Measurements from ENCODE around the gene PLPPR1.

PLPPR1 gene

DNA sequence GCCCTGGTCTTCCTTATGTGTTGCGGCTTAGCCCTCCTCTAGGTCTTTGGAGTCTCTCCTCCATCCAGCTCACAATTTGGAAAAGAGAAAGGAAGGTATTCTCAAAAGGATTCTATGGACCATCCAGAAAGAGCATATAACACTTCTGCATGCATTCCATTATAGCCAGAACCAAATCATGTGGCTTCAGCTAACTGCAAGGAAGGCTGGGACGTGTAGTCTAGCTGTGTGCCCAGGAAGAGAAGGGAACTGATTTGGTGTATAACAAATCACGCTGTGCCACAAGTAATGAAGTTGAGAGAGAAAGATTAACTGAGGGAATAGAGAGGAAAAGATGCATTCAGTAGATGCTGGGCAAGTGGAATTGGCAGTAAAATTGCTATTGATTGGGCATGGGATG, 43.7 kb downstream of the PLPPR1 start:
- Mint-ChIP-seq H3K27ac (no peak overlapping the region), H3K4me1 (ENCODE audit: low read depth) (no peaks in the 10 kb centered on the region), H3K36me3 (ENCODE audit: low read depth) (no peaks in the 10 kb centered on the region), H3K9me3 (no peaks in the 10 kb centered on the region), H3K27me3 (ENCODE audit: low read depth) (no peaks in the 10 kb centered on the region), H3K4me3 (no peak overlapping the region)

DNA sequence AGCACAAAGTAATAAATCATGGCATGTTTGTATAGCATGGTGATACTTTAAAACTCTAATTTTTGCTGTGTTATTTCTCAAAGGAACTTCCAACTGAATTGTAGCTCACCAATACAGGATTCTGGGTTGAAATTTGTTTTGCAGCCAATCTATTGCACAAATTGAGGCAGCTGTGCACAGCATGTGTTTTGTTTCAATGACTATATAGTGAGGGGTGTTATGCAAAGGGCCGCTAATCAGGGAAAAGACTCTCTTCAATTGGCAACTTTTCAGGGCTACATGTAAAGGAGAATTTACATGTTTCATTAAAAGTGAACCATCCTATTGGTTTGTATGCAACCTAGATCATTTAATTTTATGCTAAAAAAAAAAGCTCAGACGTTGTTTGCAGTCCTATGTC, 44.6 kb downstream of the PLPPR1 start:
- Mint-ChIP-seq H3K4me1 (ENCODE audit: low read depth) (no peaks in the 10 kb centered on the region), H3K36me3 (ENCODE audit: low read depth) (no peaks in the 10 kb centered on the region), H3K9me3 (no peaks in the 10 kb centered on the region), H3K27ac (no peak overlapping the region), H3K27me3 (ENCODE audit: low read depth) (no peaks in the 10 kb centered on the region), H3K4me3 (no peak overlapping the region)

- H3K27ac Mint-ChIP-seq, result no peak overlapping the region
- H3K4me3 Mint-ChIP-seq, result no peak overlapping the region
- no peaks in the 10 kb centered on the region for H3K9me3 Mint-ChIP-seq
- no peaks in the 10 kb centered on the region for H3K4me1 Mint-ChIP-seq (ENCODE audit: low read depth)
- no peaks in the 10 kb centered on the region for H3K36me3 Mint-ChIP-seq (ENCODE audit: low read depth)
- no peaks in the 10 kb centered on the region for H3K27me3 Mint-ChIP-seq (ENCODE audit: low read depth)
Measured at GRCh38 chr9:101081641-101082040, 53.1 kb downstream of the PLPPR1 start.

- H3K4me1 Mint-ChIP-seq (ENCODE audit: low read depth), result no peaks in the 10 kb centered on the region
- H3K27ac Mint-ChIP-seq, result no peak overlapping the region
- no peak overlapping the region for H3K4me3 Mint-ChIP-seq
- H3K36me3 Mint-ChIP-seq (ENCODE audit: low read depth), result no peaks in the 10 kb centered on the region
- no peaks in the 10 kb centered on the region for H3K9me3 Mint-ChIP-seq
- no peaks in the 10 kb centered on the region for H3K27me3 Mint-ChIP-seq (ENCODE audit: low read depth)
Measured at GRCh38 chr9:101083448-101084202, 55.1 kb downstream of the PLPPR1 start.

GRCh38 chr9:101087426-101087825, 58.9 kb downstream of the PLPPR1 start:
- no peak overlapping the region for H3K4me3 Mint-ChIP-seq
- H3K4me1 Mint-ChIP-seq (ENCODE audit: low read depth), result no peaks in the 10 kb centered on the region
- H3K27me3 Mint-ChIP-seq (ENCODE audit: low read depth), result no peaks in the 10 kb centered on the region
- H3K9me3 Mint-ChIP-seq, result no peaks in the 10 kb centered on the region
- no peak overlapping the region for H3K27ac Mint-ChIP-seq
- no peaks in the 10 kb centered on the region for H3K36me3 Mint-ChIP-seq (ENCODE audit: low read depth)

- Mint-ChIP-seq H3K27me3 (ENCODE audit: low read depth) (no peaks in the 10 kb centered on the region), H3K9me3 (no peaks in the 10 kb centered on the region), H3K36me3 (ENCODE audit: low read depth) (no peaks in the 10 kb centered on the region), H3K27ac (no peak overlapping the region), H3K4me3 (no peak overlapping the region), H3K4me1 (ENCODE audit: low read depth) (no peaks in the 10 kb centered on the region)
Measured at GRCh38 chr9:101092922-101093321, 64.4 kb downstream of the PLPPR1 start.

GRCh38 chr9:101093620-101094019, 65.1 kb downstream of the PLPPR1 start:
- Mint-ChIP-seq H3K4me3 (no peak overlapping the region), H3K27me3 (ENCODE audit: low read depth) (no peaks in the 10 kb centered on the region), H3K27ac (no peak overlapping the region), H3K4me1 (ENCODE audit: low read depth) (no peaks in the 10 kb centered on the region), H3K36me3 (ENCODE audit: low read depth) (no peaks in the 10 kb centered on the region), H3K9me3 (no peaks in the 10 kb centered on the region)

- H3K4me3 Mint-ChIP-seq, result no peak overlapping the region
- no peaks in the 10 kb centered on the region for H3K36me3 Mint-ChIP-seq (ENCODE audit: low read depth)
Measured at GRCh38 chr9:101094686-101095085, 66.2 kb downstream of the PLPPR1 start.

DNA sequence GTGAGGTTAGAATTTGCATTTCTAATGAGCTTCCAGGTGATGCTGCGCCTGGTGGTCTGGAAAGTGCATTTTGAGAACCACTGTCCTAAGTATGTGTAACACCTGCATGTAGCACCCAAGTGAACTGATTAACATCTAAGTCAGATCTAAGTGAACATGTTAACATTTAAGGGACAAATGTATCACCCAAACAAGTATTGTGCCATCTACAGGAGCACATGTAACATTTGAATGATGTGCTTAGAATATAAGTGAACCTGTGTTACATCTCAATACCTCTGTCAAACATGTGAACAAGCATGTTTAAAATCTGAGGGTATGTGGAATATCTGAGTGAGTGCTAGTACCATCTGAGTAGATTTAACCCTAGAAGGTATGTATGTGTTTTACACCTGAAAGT, 68.7 kb downstream of the PLPPR1 start:
- no peaks in the 10 kb centered on the region for H3K9me3 Mint-ChIP-seq
- no peak overlapping the region for H3K27ac Mint-ChIP-seq
- no peaks in the 10 kb centered on the region for H3K4me1 Mint-ChIP-seq (ENCODE audit: low read depth)
- no peaks in the 10 kb centered on the region for H3K36me3 Mint-ChIP-seq (ENCODE audit: low read depth)
- no peak overlapping the region for H3K4me3 Mint-ChIP-seq
- no peaks in the 10 kb centered on the region for H3K27me3 Mint-ChIP-seq (ENCODE audit: low read depth)

More at GRCh38 chr9:101094686-101095085, 66.2 kb downstream of the PLPPR1 start:
- Mint-ChIP-seq H3K4me1 (ENCODE audit: low read depth) (no peaks in the 10 kb centered on the region), H3K9me3 (no peaks in the 10 kb centered on the region), H3K27me3 (ENCODE audit: low read depth) (no peaks in the 10 kb centered on the region), H3K27ac (no peak overlapping the region)

GRCh38 chr9:101098392-101098791, 69.9 kb downstream of the PLPPR1 start:
- no peak overlapping the region for H3K4me3 Mint-ChIP-seq
- no peaks in the 10 kb centered on the region for H3K27me3 Mint-ChIP-seq (ENCODE audit: low read depth)
- no peaks in the 10 kb centered on the region for H3K9me3 Mint-ChIP-seq
- no peaks in the 10 kb centered on the region for H3K4me1 Mint-ChIP-seq (ENCODE audit: low read depth)
- H3K27ac Mint-ChIP-seq, result no peak overlapping the region
- no peaks in the 10 kb centered on the region for H3K36me3 Mint-ChIP-seq (ENCODE audit: low read depth)

GRCh38 chr9:101114317-101114716, 85.8 kb downstream of the PLPPR1 start:
- Mint-ChIP-seq H3K4me3 (no peak overlapping the region), H3K27me3 (ENCODE audit: low read depth) (no peaks in the 10 kb centered on the region), H3K9me3 (no peaks in the 10 kb centered on the region), H3K4me1 (ENCODE audit: low read depth) (no peaks in the 10 kb centered on the region), H3K27ac (no peak overlapping the region), H3K36me3 (ENCODE audit: low read depth) (no peaks in the 10 kb centered on the region)

- H3K27ac Mint-ChIP-seq, result no peak overlapping the region
- H3K4me3 Mint-ChIP-seq, result no peak overlapping the region
- no peaks in the 10 kb centered on the region for H3K9me3 Mint-ChIP-seq
- H3K27me3 Mint-ChIP-seq (ENCODE audit: low read depth), result no peaks in the 10 kb centered on the region
- H3K36me3 Mint-ChIP-seq (ENCODE audit: low read depth), result no peaks in the 10 kb centered on the region
- no peaks in the 10 kb centered on the region for H3K4me1 Mint-ChIP-seq (ENCODE audit: low read depth)
Measured at GRCh38 chr9:101115102-101115501, 86.6 kb downstream of the PLPPR1 start.

GRCh38 chr9:101117161-101117560, 88.6 kb downstream of the PLPPR1 start:
- Mint-ChIP-seq H3K27ac (no peak overlapping the region), H3K27me3 (ENCODE audit: low read depth) (no peaks in the 10 kb centered on the region), H3K36me3 (ENCODE audit: low read depth) (no peaks in the 10 kb centered on the region), H3K4me3 (no peak overlapping the region), H3K9me3 (no peaks in the 10 kb centered on the region), H3K4me1 (ENCODE audit: low read depth) (no peaks in the 10 kb centered on the region)

- H3K4me1 Mint-ChIP-seq (ENCODE audit: low read depth), result no peaks in the 10 kb centered on the region
- peaks cover 4% of the 10 kb centered on the region for H3K9me3 Mint-ChIP-seq
- no peak overlapping the region for H3K27ac Mint-ChIP-seq
- no peak overlapping the region for H3K4me3 Mint-ChIP-seq
- no peaks in the 10 kb centered on the region for H3K27me3 Mint-ChIP-seq (ENCODE audit: low read depth)
- H3K36me3 Mint-ChIP-seq (ENCODE audit: low read depth), result no peaks in the 10 kb centered on the region
Measured at GRCh38 chr9:101119206-101119819, 90.8 kb downstream of the PLPPR1 start.

- H3K4me3 Mint-ChIP-seq, result no peak overlapping the region
- no peaks in the 10 kb centered on the region for H3K36me3 Mint-ChIP-seq (ENCODE audit: low read depth)
- no peaks in the 10 kb centered on the region for H3K27me3 Mint-ChIP-seq (ENCODE audit: low read depth)
- no peaks in the 10 kb centered on the region for H3K4me1 Mint-ChIP-seq (ENCODE audit: low read depth)
- no peak overlapping the region for H3K27ac Mint-ChIP-seq
- H3K9me3 Mint-ChIP-seq, result peaks cover 4% of the 10 kb centered on the region
Measured at GRCh38 chr9:101121836-101122399, 93.4 kb downstream of the PLPPR1 start.
